Fibroblast of upper back skin (primary cell): ENCODE measurements around the gene MYO16.
A peak's percentile ranks its signal among the peaks of the same experiment; 100 is the strongest.

Experiments
- DNase-seq: peaks from one replicate; pipeline ENCODE4 v3.0.0-alpha.2; 2013

MYO16 gene

GRCh38 chr13:108812661-108813060, 183.2 kb downstream of the MYO16 start:
- no peak for DNase-seq

GRCh38 chr13:108813587-108814170, 184.3 kb downstream of the MYO16 start:
- DNase-seq: no peak

GRCh38 chr13:108816375-108816774, 187.0 kb downstream of the MYO16 start:
- no peak for DNase-seq

- DNase-seq: no peak
Observed at GRCh38 chr13:108827646-108828045, 198.2 kb downstream of the MYO16 start.

- no peak for DNase-seq
Observed at GRCh38 chr13:108828086-108828815, 198.8 kb downstream of the MYO16 start.

- DNase-seq: no peak
Observed at GRCh38 chr13:108830916-108831315, 201.5 kb downstream of the MYO16 start.

- DNase-seq: no peak
Observed at GRCh38 chr13:108833531-108833930, 204.1 kb downstream of the MYO16 start.

- peak; percentile 1 for DNase-seq
Observed at GRCh38 chr13:108834193-108834592, 204.8 kb downstream of the MYO16 start.

GRCh38 chr13:108835083-108835482, 205.7 kb downstream of the MYO16 start:
- no peak for DNase-seq

- DNase-seq: no peak
Observed at GRCh38 chr13:108850691-108851090, 221.3 kb downstream of the MYO16 start.

- DNase-seq: no peak
Observed at GRCh38 chr13:108851660-108852059, 222.2 kb downstream of the MYO16 start.

GRCh38 chr13:108853031-108853430, 223.6 kb downstream of the MYO16 start:
- no peak for DNase-seq

GRCh38 chr13:108855737-108856387, 226.5 kb downstream of the MYO16 start:
- DNase-seq: no peak

- no peak for DNase-seq
Observed at GRCh38 chr13:108858676-108859075, 229.3 kb downstream of the MYO16 start.

- DNase-seq: peak; percentile 82
Observed at GRCh38 chr13:108859197-108860012, 230.0 kb downstream of the MYO16 start.

GRCh38 chr13:108860418-108860817, 231.0 kb downstream of the MYO16 start:
- no peak for DNase-seq

- DNase-seq: peak; percentile 22
Observed at GRCh38 chr13:108877300-108877699, 247.9 kb downstream of the MYO16 start.

- no peak for DNase-seq
Observed at GRCh38 chr13:108878732-108879131, 249.3 kb downstream of the MYO16 start.

- no peak for DNase-seq
Observed at GRCh38 chr13:108889324-108889984, 260.0 kb downstream of the MYO16 start.

- peak; percentile 53 for DNase-seq
Observed at GRCh38 chr13:108895220-108895704, 265.9 kb downstream of the MYO16 start.

- no peak for DNase-seq
Observed at GRCh38 chr13:108897955-108898354, 268.5 kb downstream of the MYO16 start.

GRCh38 chr13:108902405-108903155, 273.2 kb downstream of the MYO16 start:
- no peak for DNase-seq
